HepG2 (cell line): ENCODE results near the gene HAS3. TPM values are rescaled to one million over a fixed set of nuclear protein-coding genes. Genes with fewer than 3 reads are reported as not detected.
"Not testable (repeated sequence)": the region's sequence is repeated elsewhere in the genome, so short reads cannot be mapped to it uniquely, and the experiment has no call there.

Experiments
- ATAC-seq: fragments of 200-7000 bp; cut with Tn5 transposase; 3 replicates; pipeline ENCODE4 v1.9.1; 2020; ENCODE audit warnings: mild to moderate bottlenecking, moderate library complexity
- BruUV-seq: library from RNA; stranded (reverse); fragments of 400-500 nt; replicated peaks from 2 replicates; lab custom pipeline; 2021; lab: Mats Ljungman, UMichigan
- CTCF ChIA-PET: fragments of 300-600 bp; formaldehyde crosslinking; extraction: SDS; loops from one replicate; lab custom pipeline; 2021; ENCODE audit warnings: low total read pairs, inconsistent platforms, low intra/inter-chr PET ratio; lab: Yijun Ruan, JAX
- POLR2A ChIA-PET: fragments of 350-600 bp; sonication (Branson Sonifier 250); formaldehyde crosslinking; loops from one replicate; lab custom pipeline; 2020; ENCODE audit warnings: antibody characterized with exemption, inconsistent platforms; lab: Yijun Ruan, JAX
- DNase-seq: peaks from one replicate; pipeline ENCODE4 v3.0.0-alpha.2; 2015; ENCODE audit warnings: low spot score
- FAIRE-seq: peaks from 3 replicates; lab custom pipeline; 2011; peaks lifted over from hg19 to GRCh38; lab: Jason Lieb, UNC
- H2AFZ ChIP-seq: one replicate; pipeline ENCODE4 v1.6.1; 2011; ENCODE audit warnings: low read length, inconsistent platforms
- H3K27ac ChIP-seq: fragments of 300-600 bp; 3 replicates; pipeline ENCODE4 v1.8.0; 2011; ENCODE audit warnings: mixed run types, mild to moderate bottlenecking, mixed read lengths, low read length, inconsistent platforms; ENCODE audit not compliant: insufficient read depth; ENCODE audit errors: extremely low read length
- H3K27me3 ChIP-seq, 2 experiments: fragments of 200-600 bp in 1 of 2; 2 replicates in 1 of 2; 3 replicates in 1 of 2; pipeline versions ENCODE4 v1.6.0 to v1.8.0; 2011; ENCODE audit warnings: low read length in 2 of 2, mild to moderate bottlenecking in 2 of 2, moderate library complexity in 2 of 2, inconsistent platforms in 1 of 2; ENCODE audit not compliant: insufficient read depth in 2 of 2, control insufficient read depth in 1 of 2
- H3K36me3 ChIP-seq, 2 experiments: fragments of 200-600 bp in 1 of 2; replicated peaks in 1 of 2; 2 replicates in 1 of 2; 3 replicates in 1 of 2; pipeline versions ENCODE4 v1.5.1 to v1.8.0; 2011; ENCODE audit warnings: low read length in 2 of 2, inconsistent platforms in 1 of 2; ENCODE audit not compliant: insufficient read depth in 2 of 2, control insufficient read depth in 1 of 2
- H3K4me1 ChIP-seq: 2 replicates; pipeline ENCODE4 v1.5.1; 2012; ENCODE audit warnings: low read length, inconsistent platforms; ENCODE audit not compliant: insufficient read depth
- H3K4me2 ChIP-seq: 2 replicates; pipeline ENCODE4 v1.6.0; 2011; ENCODE audit warnings: low read depth, low read length, inconsistent platforms
- H3K4me3 ChIP-seq, 3 experiments: fragments of 200-600 bp in 1 of 3; sonication (generic), shearing (Covaris generic) in 1 of 3; replicated peaks in 1 of 3; 2 replicates each; pipeline ENCODE4 v1.5.1; 2011 to 2016; ENCODE audit warnings: low read length in 3 of 3, inconsistent platforms in 2 of 3, low read depth in 2 of 3, mild to moderate bottlenecking in 2 of 3, control low read depth in 1 of 3, mixed read lengths in 1 of 3; ENCODE audit not compliant: insufficient read depth in 1 of 3
- H3K79me2 ChIP-seq: one replicate; pipeline ENCODE4 v1.6.1; 2011; ENCODE audit warnings: low read length, inconsistent platforms; ENCODE audit not compliant: insufficient read depth
- H3K9ac ChIP-seq: 2 replicates; pipeline ENCODE4 v1.6.0; 2011; ENCODE audit warnings: mild to moderate bottlenecking, low read depth, low read length, inconsistent platforms; ENCODE audit not compliant: insufficient read depth
- H3K9me3 ChIP-seq: 2 replicates; pipeline ENCODE4 v1.5.1; 2012; ENCODE audit warnings: mild to moderate bottlenecking, low read length
- H4K20me1 ChIP-seq: 2 replicates; pipeline ENCODE4 v1.6.0; 2011; ENCODE audit warnings: inconsistent platforms, mild to moderate bottlenecking, low read length, moderate library complexity; ENCODE audit not compliant: insufficient read depth
- ASH2L ChIP-seq: fragments of 300-600, 200-600 bp; sonication (generic); IDR thresholded peaks from 2 replicates; pipeline ENCODE4 v1.7.0; 2017; ENCODE audit warnings: low read depth, mild to moderate bottlenecking, moderate library complexity, mixed read lengths, low read length; ENCODE audit not compliant: insufficient read length
- TEAD2 ChIP-seq: sonication (generic); formaldehyde crosslinking; IDR thresholded peaks from 2 replicates; pipeline ENCODE4 v1.9.0; 2021; ENCODE audit warnings: missing genetic modification reagents
- WGBS: methylation state at CpG from one replicate; pipeline ENCODE4 v1.1.6; 2017; ENCODE audit warnings: low lambda C conversion rate; 5-methylcytosine and 5-hydroxymethylcytosine counted together
- in situ Hi-C: cut with HindIII; loops from 2 replicates; pipeline ENCODE4 v1.10.0; 2017; ENCODE audit warnings: low pct_unique_long_range_greater_than_20kb; ENCODE audit not compliant: extremely low pct_ligation_motif_present
- intact Hi-C: fragments of 100-400 bp; cut with micrococcal nuclease; formaldehyde crosslinking; loops from one replicate; pipeline ENCODE4 v1.10.0; 2022; ENCODE audit not compliant: unreplicated experiment
- polyA plus RNA-seq, 8 experiments: library from polyadenylated mRNA; depleted of rRNA in 3 of 8; stranded (reverse) in 7 of 8; unstranded in 1 of 8; fragments of >200 nt; fragmentation: Illumina TruSeq in 4 of 8; extraction: Trizol in 4 of 8; gene quantifications; 2 replicates each; pipeline versions ENCODE4 v1.2.1 to v1.2.3, GENCODE V29; 2011 to 2016; ENCODE audit warnings: low read depth in 4 of 8, missing spikeins in 1 of 8, mixed read lengths in 1 of 8; ENCODE audit not compliant: insufficient read depth in 1 of 8
- total RNA-seq, 5 experiments: library from RNA; depleted of rRNA; stranded (reverse); fragments of >200 nt; fragmentation: Illumina TruSeq; extraction: Trizol; gene quantifications; 2 replicates each; pipeline ENCODE4 v1.2.3, GENCODE V29; 2016; ENCODE audit warnings: low read depth in 1 of 5
- TF ChIP-seq, protein P1 (sequence below), 2 experiments: fragments of 450-650 bp in 1 of 2; sonication (generic) in 1 of 2; formaldehyde crosslinking in 1 of 2; IDR thresholded peaks; 2 replicates each; pipeline versions ENCODE4 v1.6.1 to v1.8.0; 2016 to 2022; ENCODE audit warnings: antibody characterized with exemption in 1 of 2, mild to moderate bottlenecking in 1 of 2, missing genetic modification reagents in 1 of 2

HAS3 gene
- total and polyA plus RNA-seq, 2 of the 13 experiments (the other 11 are each of a cell fraction or from before 2014, with no cell fraction given), result 0.04 to 0.30 TPM

- FAIRE-seq (no peak), ATAC-seq (no peak), DNase-seq (no peak)
- Histone ChIP-seq H4K20me1 (0 out of 2 replicates have a peak, but pooled peaks cover 3% of the 10 kb centered on the region), H3K36me3 (peaks cover 38 to 78% of the 10 kb centered on the region in 2 experiments), H3K27ac (no peak overlapping the region), H3K9me3 (no peaks in the 10 kb centered on the region), H3K4me3 (no peak overlapping the region), H3K9ac (no peak overlapping the region), H3K4me1 (peaks cover 26% of the 10 kb centered on the region), H2AFZ (no peak overlapping the region), H3K79me2 (peaks cover 48% of the 10 kb centered on the region), H3K4me2 (no peak overlapping the region), H3K27me3 (no peaks in the 10 kb centered on the region)
- TF ChIP-seq TEAD2 (no peak), ASH2L (no peak)
- TF ChIP-seq, protein P1, sequence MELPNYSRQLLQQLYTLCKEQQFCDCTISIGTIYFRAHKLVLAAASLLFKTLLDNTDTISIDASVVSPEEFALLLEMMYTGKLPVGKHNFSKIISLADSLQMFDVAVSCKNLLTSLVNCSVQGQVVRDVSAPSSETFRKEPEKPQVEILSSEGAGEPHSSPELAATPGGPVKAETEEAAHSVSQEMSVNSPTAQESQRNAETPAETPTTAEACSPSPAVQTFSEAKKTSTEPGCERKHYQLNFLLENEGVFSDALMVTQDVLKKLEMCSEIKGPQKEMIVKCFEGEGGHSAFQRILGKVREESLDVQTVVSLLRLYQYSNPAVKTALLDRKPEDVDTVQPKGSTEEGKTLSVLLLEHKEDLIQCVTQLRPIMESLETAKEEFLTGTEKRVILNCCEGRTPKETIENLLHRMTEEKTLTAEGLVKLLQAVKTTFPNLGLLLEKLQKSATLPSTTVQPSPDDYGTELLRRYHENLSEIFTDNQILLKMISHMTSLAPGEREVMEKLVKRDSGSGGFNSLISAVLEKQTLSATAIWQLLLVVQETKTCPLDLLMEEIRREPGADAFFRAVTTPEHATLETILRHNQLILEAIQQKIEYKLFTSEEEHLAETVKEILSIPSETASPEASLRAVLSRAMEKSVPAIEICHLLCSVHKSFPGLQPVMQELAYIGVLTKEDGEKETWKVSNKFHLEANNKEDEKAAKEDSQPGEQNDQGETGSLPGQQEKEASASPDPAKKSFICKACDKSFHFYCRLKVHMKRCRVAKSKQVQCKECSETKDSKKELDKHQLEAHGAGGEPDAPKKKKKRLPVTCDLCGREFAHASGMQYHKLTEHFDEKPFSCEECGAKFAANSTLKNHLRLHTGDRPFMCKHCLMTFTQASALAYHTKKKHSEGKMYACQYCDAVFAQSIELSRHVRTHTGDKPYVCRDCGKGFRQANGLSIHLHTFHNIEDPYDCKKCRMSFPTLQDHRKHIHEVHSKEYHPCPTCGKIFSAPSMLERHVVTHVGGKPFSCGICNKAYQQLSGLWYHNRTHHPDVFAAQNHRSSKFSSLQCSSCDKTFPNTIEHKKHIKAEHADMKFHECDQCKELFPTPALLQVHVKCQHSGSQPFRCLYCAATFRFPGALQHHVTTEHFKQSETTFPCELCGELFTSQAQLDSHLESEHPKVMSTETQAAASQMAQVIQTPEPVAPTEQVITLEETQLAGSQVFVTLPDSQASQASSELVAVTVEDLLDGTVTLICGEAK (IDR thresholded peaks at IDR 0.05), result no peak
- TF ChIP-seq, protein P1 (CRISPR knock-in tag; IDR thresholded peaks at IDR 0.05), result peak; percentile 77; the same call in 1 of the 2 replicates
- BruUV-seq, result no TSS peak
- in situ Hi-C loops, result no loop called here
- intact Hi-C loops, result loop anchor here (10.0 kb wide), 1 partner anchor 614 kb away; no protein-coding TSS in a partner anchor
- ChIA-PET CTCF (no interaction called here), POLR2A (interaction anchor here (0.7 to 1.6 kb wide), 2 partner anchors 12 to 548 kb away, joined by 4 read pairs; no protein-coding TSS in a partner anchor)
- WGBS, result 99% methylated on average over 2 of the region's 2 CpGs
These were observed 33.2 kb downstream of the HAS3 start for GRCh38 chr16:69138608-69139007.

GRCh38 chr16:69139464-69139863 is 34.0 kb downstream of the HAS3 start:
- H4K20me1 ChIP-seq, H3K4me3 ChIP-seq, in situ Hi-C loops, DNase-seq, CTCF ChIA-PET, BruUV-seq, H3K27ac ChIP-seq, H3K4me2 ChIP-seq, H3K9ac ChIP-seq, H2AFZ ChIP-seq, H3K27me3 ChIP-seq, ATAC-seq, FAIRE-seq, H3K9me3 ChIP-seq: not testable (repeated sequence)
- Histone ChIP-seq H3K4me1 (peaks cover 18% of the 10 kb centered on the region), H3K36me3 (peaks cover 41 to 82% of the 10 kb centered on the region in 2 experiments), H3K79me2 (peaks cover 40% of the 10 kb centered on the region)
- intact Hi-C loops, result loop anchor here (10.0 kb wide), 1 partner anchor 615 kb away; no protein-coding TSS in a partner anchor
- 97% methylated on average over 7 of the region's 7 CpGs for WGBS
- POLR2A ChIA-PET, result interaction anchor here (0.7 to 1.6 kb wide), 2 partner anchors 11 to 549 kb away, joined by 4 read pairs; no protein-coding TSS in a partner anchor
